KOPT-K1 (cell line): ENCODE data around the gene CACNB1.

Experiments
- H3K27ac ChIP-seq: fragments of 200-600 bp; sonication (generic); 2 replicates; pipeline ENCODE4 v1.5.1; 2016; ENCODE audit warnings: antibody characterized with exemption, mild to moderate bottlenecking, low read depth, low read length; ENCODE audit not compliant: poor library complexity, severe bottlenecking
- H3K36me3 ChIP-seq: fragments of 200-600 bp; sonication (generic); 2 replicates; pipeline ENCODE4 v1.5.1; 2017; ENCODE audit warnings: antibody characterized with exemption, mild to moderate bottlenecking, low read length, moderate library complexity; ENCODE audit not compliant: insufficient read depth
- H3K9me3 ChIP-seq: fragments of 200-600 bp; sonication (generic); 2 replicates; pipeline ENCODE4 v1.5.1; 2017; ENCODE audit warnings: antibody characterized with exemption, low read length, mild to moderate bottlenecking; ENCODE audit not compliant: insufficient read depth, poor library complexity, severe bottlenecking

The CACNB1 gene

GRCh38 chr17:39199820-39200069 is 2.3 kb upstream of the CACNB1 start:
- Histone ChIP-seq H3K27ac (peak overlapping the region; percentile 99), H3K36me3 (peaks cover 45% of the 10 kb centered on the region)

DNA sequence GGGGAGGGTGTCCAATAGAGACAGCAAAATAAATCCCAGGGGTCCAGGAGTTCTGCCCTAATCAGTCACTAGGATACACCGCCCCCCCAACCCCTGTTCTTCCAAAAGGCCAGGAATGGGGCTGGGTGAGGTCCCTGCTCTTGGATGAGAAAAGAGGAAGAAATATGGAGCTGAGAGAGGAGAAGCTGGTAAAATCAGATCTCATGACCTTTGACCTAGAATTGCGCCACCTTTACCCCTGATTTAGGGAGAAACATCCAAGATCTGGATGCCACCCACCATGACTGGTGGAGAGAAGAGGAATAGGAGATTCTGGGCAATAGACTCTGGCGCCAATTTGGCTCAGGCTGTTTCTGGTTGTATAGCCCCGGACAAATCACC is 707 bp upstream of the CACNB1 start:
- Histone ChIP-seq H3K36me3 (peaks cover 45% of the 10 kb centered on the region), H3K27ac (peak overlapping the region; percentile 99), H3K9me3 (no peaks in the 10 kb centered on the region)

More at GRCh38 chr17:39199820-39200069, 2.3 kb upstream of the CACNB1 start:
- no peaks in the 10 kb centered on the region for H3K9me3 ChIP-seq

GRCh38 chr17:39196808-39197291 is 619 bp downstream of the CACNB1 start:
- no peaks in the 10 kb centered on the region for H3K9me3 ChIP-seq
- H3K27ac ChIP-seq = peak overlapping the region; percentile 99
- peaks cover 45% of the 10 kb centered on the region for H3K36me3 ChIP-seq

- Histone ChIP-seq H3K9me3 (no peaks in the 10 kb centered on the region), H3K36me3 (peaks cover 45% of the 10 kb centered on the region), H3K27ac (peak overlapping the region; percentile 24)
Measured at GRCh38 chr17:39196241-39196807, 1.1 kb downstream of the CACNB1 start.

DNA sequence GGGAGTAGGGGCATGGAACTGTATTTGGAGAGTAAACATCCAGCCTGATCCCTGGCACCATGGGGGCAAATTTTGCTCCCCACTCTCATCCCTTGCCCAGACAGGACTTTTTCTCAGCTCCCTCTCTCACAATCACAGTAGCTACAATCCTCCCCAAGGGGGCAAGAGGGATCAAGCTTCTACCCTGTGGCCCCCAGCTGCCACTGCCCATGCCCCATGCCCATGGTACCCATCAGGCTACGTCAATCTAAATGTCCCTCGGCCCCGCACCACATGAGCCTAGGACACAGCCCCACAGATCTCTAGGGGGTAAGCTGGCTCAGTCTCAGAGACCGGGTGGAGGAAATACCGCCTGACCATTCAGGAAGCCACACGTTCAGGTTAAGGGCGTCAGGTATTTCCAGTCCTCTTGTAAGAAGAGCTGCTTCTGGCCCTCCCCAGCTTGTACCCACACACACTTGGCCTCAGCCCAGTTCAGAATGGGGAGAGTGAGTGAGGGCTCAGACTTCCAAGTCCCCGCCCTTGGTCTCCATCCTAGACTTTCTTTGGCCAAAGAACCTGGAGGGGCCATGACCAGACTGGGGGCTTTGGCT is 1.8 kb downstream of the CACNB1 start:
- peak overlapping the region; percentile 24 for H3K27ac ChIP-seq
- peaks cover 45% of the 10 kb centered on the region for H3K36me3 ChIP-seq
- no peaks in the 10 kb centered on the region for H3K9me3 ChIP-seq

GRCh38 chr17:39194985-39195524 is 2.4 kb downstream of the CACNB1 start:
- H3K9me3 ChIP-seq = no peaks in the 10 kb centered on the region
- H3K36me3 ChIP-seq = peaks cover 50% of the 10 kb centered on the region
- H3K27ac ChIP-seq = no peak overlapping the region

GRCh38 chr17:39194089-39194984 is 3.1 kb downstream of the CACNB1 start:
- peaks cover 51% of the 10 kb centered on the region for H3K36me3 ChIP-seq
- H3K27ac ChIP-seq = no peak overlapping the region

GRCh38 chr17:39193346-39193745 is 4.1 kb downstream of the CACNB1 start:
- Histone ChIP-seq H3K27ac (no peak overlapping the region), H3K9me3 (no peaks in the 10 kb centered on the region), H3K36me3 (peaks cover 56% of the 10 kb centered on the region)

More at GRCh38 chr17:39194089-39194984, 3.1 kb downstream of the CACNB1 start:
- no peaks in the 10 kb centered on the region for H3K9me3 ChIP-seq

GRCh38 chr17:39192901-39193300 is 4.6 kb downstream of the CACNB1 start:
- no peak overlapping the region for H3K27ac ChIP-seq
- H3K36me3 ChIP-seq = peaks cover 61% of the 10 kb centered on the region
- H3K9me3 ChIP-seq = no peaks in the 10 kb centered on the region

DNA sequence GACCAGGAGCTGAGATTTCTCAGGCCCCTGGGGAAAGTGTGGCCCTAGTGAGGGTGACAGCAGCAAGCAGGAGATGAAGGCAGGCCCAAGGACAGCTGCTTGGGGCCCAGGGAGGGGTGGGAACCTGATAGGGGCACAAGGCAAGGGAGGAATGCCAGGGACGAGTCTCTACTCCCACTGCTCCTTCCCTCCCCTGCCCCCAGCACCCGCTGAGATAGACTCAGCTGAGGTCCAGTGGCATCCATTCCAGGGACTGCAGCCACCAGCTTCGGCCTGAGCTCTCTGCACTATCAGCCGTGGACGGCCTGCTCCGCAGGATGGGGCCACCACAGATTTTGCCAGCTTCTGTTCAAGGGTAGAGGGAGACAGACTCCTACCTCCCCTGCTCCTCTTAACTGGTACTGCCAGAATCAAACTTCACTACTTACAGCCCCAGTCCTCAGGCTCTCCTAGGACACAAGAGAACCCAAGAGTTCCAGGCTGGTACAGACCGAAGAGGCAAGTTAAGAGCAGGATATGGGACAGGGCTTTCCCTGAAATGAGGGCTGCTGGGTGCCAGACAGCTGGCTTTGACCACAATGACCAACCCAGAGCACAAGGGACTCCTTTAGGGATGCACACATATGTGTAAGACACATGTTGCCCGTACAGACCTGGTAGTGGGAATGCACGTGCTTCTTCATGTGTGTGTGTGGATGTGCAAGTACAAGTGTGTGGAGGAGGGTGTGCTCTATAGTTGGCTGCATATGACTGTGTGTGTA is 5.5 kb downstream of the CACNB1 start:
- H3K9me3 ChIP-seq = no peaks in the 10 kb centered on the region
- H3K27ac ChIP-seq = no peak overlapping the region
- peaks cover 71% of the 10 kb centered on the region for H3K36me3 ChIP-seq

DNA sequence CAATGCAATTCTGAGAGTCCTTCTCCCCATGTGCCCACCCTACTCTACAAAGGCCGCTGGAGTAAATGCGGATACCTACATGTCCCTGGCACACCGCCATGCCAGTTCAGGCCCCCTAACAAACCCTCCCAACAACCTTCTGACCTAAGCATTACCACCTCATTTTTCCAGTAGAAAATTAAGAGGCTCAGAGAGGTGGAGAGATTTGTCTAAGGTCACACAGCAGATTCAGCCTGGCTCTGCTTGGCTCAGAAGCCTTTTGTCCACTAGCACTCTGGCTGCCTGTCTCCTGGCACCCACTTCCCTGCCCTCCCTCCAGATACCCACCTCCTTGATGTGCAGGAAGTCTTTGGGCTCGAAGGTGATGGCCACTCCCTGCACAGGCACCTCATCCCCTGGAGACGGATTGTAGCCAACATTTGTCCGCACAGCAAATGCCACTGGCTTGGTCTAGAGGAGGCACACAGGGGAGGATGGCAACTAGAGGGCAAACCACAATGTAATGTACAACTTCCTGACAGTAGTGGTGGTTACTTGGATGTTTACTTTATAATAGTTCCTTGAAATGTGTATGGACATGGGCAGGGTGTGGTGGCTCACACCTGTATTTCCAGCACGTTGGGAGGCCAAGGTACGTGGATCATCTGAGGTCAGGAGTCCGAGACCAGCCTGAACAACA is 10.2 kb downstream of the CACNB1 start:
- Histone ChIP-seq H3K36me3 (peaks cover 88% of the 10 kb centered on the region), H3K9me3 (no peaks in the 10 kb centered on the region), H3K27ac (no peak overlapping the region)

GRCh38 chr17:39186481-39187002 is 10.9 kb downstream of the CACNB1 start:
- Histone ChIP-seq H3K9me3 (no peaks in the 10 kb centered on the region), H3K36me3 (peaks cover 88% of the 10 kb centered on the region), H3K27ac (no peak overlapping the region)

- H3K36me3 ChIP-seq = peaks cover 88% of the 10 kb centered on the region
- no peaks in the 10 kb centered on the region for H3K9me3 ChIP-seq
- H3K27ac ChIP-seq = no peak overlapping the region
Measured at GRCh38 chr17:39183720-39184119, 13.7 kb downstream of the CACNB1 start.

DNA sequence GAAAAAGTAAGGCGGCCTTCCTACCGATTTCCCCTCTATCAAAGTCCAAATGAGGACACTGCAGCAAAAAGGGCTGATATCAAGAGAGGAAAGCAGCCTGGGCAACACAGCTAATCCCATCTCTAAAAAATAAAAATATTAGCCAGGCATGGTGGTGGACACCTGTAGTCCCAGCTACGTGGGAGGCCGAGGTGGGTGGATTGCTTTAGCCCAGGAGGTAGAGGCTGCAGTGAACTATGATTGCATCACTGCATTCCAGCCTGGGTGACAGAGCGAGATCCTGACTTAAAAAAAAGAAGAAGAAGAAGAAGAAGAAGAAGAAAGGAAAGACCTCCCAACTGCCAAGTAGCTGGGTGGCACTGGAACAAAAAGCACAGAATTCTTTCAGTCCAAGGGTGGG is 14.4 kb downstream of the CACNB1 start:
- H3K27ac ChIP-seq = no peak overlapping the region
- peaks cover 88% of the 10 kb centered on the region for H3K36me3 ChIP-seq
- H3K9me3 ChIP-seq = no peaks in the 10 kb centered on the region
